Subcutaneous abdominal adipose tissue (tissue), 5 donors: ENCODE results near the gene CCDC39.
A peak's percentile ranks its signal among the peaks of the same experiment; 100 is the strongest.

Experiments used
- H3K27ac ChIP-seq: one replicate; pipeline ENCODE4 v1.7.0; 2013; ENCODE audit warnings: low read depth, mild to moderate bottlenecking, inconsistent platforms, low read length, moderate library complexity
- H3K27me3 ChIP-seq, 5 donors: one replicate each; pipeline ENCODE4 v1.7.0; 2013; ENCODE audit warnings: low read length in 5 of 5, inconsistent platforms in 1 of 5; ENCODE audit not compliant: control insufficient read depth in 5 of 5, insufficient read depth in 4 of 5
- H3K36me3 ChIP-seq, 5 donors: one replicate each; pipeline ENCODE4 v1.7.0; 2013; ENCODE audit warnings: low read length in 5 of 5; ENCODE audit not compliant: control insufficient read depth in 5 of 5, insufficient read depth in 5 of 5
- H3K4me1 ChIP-seq, 5 donors: one replicate each; pipeline ENCODE4 v1.7.0; 2013; ENCODE audit warnings: low read length in 5 of 5, mild to moderate bottlenecking in 3 of 5, moderate library complexity in 1 of 5; ENCODE audit not compliant: control insufficient read depth in 5 of 5, insufficient read depth in 5 of 5
- H3K4me3 ChIP-seq, 5 donors: one replicate each; pipeline ENCODE4 v1.7.0; 2013; ENCODE audit warnings: low read length in 5 of 5, low read depth in 1 of 5
- H3K9ac ChIP-seq, 5 donors: one replicate each; pipeline ENCODE4 v1.7.0; 2013; ENCODE audit warnings: low read length in 5 of 5, mild to moderate bottlenecking in 4 of 5, moderate library complexity in 3 of 5
- H3K9me3 ChIP-seq, 5 donors: one replicate each; pipeline ENCODE4 v1.7.0; 2013; ENCODE audit warnings: low read length in 5 of 5; ENCODE audit not compliant: control insufficient read depth in 5 of 5
- donor health status: healthy.
- donor health status: healthy.
- donor health status: healthy.
- donor health status: healthy.
- donor health status: healthy.

CCDC39 gene

GRCh38 chr3:180679178-180680096, at the start of gene CCDC39:
Gene CCDC39 (minus strand): TSS chr3:180679489. CDS start chr3:180679380, 109 bp downstream.
- H3K9ac ChIP-seq, result peak within 1 kb of the TSS in 3 of 5 donors; percentile 41 to 66 (median 53)
- H3K36me3 ChIP-seq, result no peaks in the 10 kb centered on the region
- H3K9me3 ChIP-seq, result no peaks in the 10 kb centered on the region
- peaks cover 0 to 6% (median 0%) of the 10 kb centered on the region in 5 donors for H3K27me3 ChIP-seq
- peaks cover 0 to 16% (median 15%) of the 10 kb centered on the region in 5 donors for H3K4me1 ChIP-seq
- no peak within 1 kb of the TSS for H3K27ac ChIP-seq
- peak within 1 kb of the TSS; percentile 76 to 87 (median 83) for H3K4me3 ChIP-seq

- no peak overlapping the region for H3K4me3 ChIP-seq
- H3K4me1 ChIP-seq, result no peaks in the 10 kb centered on the region
- H3K9ac ChIP-seq, result no peak overlapping the region
- no peak overlapping the region for H3K27ac ChIP-seq
- H3K27me3 ChIP-seq, result no peaks in the 10 kb centered on the region
- no peaks in the 10 kb centered on the region for H3K9me3 ChIP-seq
- no peaks in the 10 kb centered on the region for H3K36me3 ChIP-seq
Observed at GRCh38 chr3:180720012-180720411, 40.7 kb upstream of the CCDC39 start.

GRCh38 chr3:180707896-180708295, 28.6 kb upstream of the CCDC39 start:
- H3K9ac ChIP-seq, result no peak overlapping the region
- H3K4me1 ChIP-seq, result no peaks in the 10 kb centered on the region
- H3K36me3 ChIP-seq, result no peaks in the 10 kb centered on the region
- H3K27me3 ChIP-seq, result no peaks in the 10 kb centered on the region
- H3K4me3 ChIP-seq, result no peak overlapping the region
- peaks cover 0 to 5% (median 0%) of the 10 kb centered on the region in 5 donors for H3K9me3 ChIP-seq
- H3K27ac ChIP-seq, result no peak overlapping the region

GRCh38 chr3:180705619-180706018, 26.3 kb upstream of the CCDC39 start:
- H3K9me3 ChIP-seq, result peaks cover 0 to 5% (median 0%) of the 10 kb centered on the region in 5 donors
- no peak overlapping the region for H3K9ac ChIP-seq
- H3K27ac ChIP-seq, result no peak overlapping the region
- H3K36me3 ChIP-seq, result no peaks in the 10 kb centered on the region
- H3K27me3 ChIP-seq, result no peaks in the 10 kb centered on the region
- H3K4me3 ChIP-seq, result no peak overlapping the region
- H3K4me1 ChIP-seq, result peaks cover 0 to 7% (median under 1%) of the 10 kb centered on the region in 5 donors

- Histone ChIP-seq H3K4me1 (peaks cover 0 to 12% (median 6%) of the 10 kb centered on the region in 5 donors), H3K9me3 (peaks cover 0 to 5% (median 0%) of the 10 kb centered on the region in 5 donors), H3K27me3 (no peaks in the 10 kb centered on the region), H3K9ac (no peak overlapping the region), H3K4me3 (no peak overlapping the region), H3K36me3 (no peaks in the 10 kb centered on the region), H3K27ac (no peak overlapping the region)
Observed at GRCh38 chr3:180704532-180704931, 25.2 kb upstream of the CCDC39 start.

GRCh38 chr3:180700941-180701340, 21.7 kb upstream of the CCDC39 start:
- H3K4me1 ChIP-seq, result peaks cover 0 to 12% (median 6%) of the 10 kb centered on the region in 5 donors
- no peak overlapping the region for H3K4me3 ChIP-seq
- peaks cover 0 to 5% (median 0%) of the 10 kb centered on the region in 5 donors for H3K9me3 ChIP-seq
- no peaks in the 10 kb centered on the region for H3K27me3 ChIP-seq
- H3K9ac ChIP-seq, result no peak overlapping the region
- H3K27ac ChIP-seq, result no peak overlapping the region
- no peaks in the 10 kb centered on the region for H3K36me3 ChIP-seq

- Histone ChIP-seq H3K4me3 (no peak overlapping the region), H3K9me3 (peaks cover 0 to 5% (median 0%) of the 10 kb centered on the region in 5 donors), H3K9ac (no peak overlapping the region), H3K27ac (no peak overlapping the region), H3K4me1 (peaks cover 0 to 12% (median 6%) of the 10 kb centered on the region in 5 donors), H3K27me3 (no peaks in the 10 kb centered on the region), H3K36me3 (no peaks in the 10 kb centered on the region)
Observed at GRCh38 chr3:180698760-180699270, 19.5 kb upstream of the CCDC39 start.

- Histone ChIP-seq H3K36me3 (no peaks in the 10 kb centered on the region), H3K9me3 (no peaks in the 10 kb centered on the region), H3K4me3 (no peak overlapping the region)
Observed at GRCh38 chr3:180694321-180694720, 15.0 kb upstream of the CCDC39 start.

GRCh38 chr3:180693656-180694055, 14.4 kb upstream of the CCDC39 start:
- H3K27ac ChIP-seq, result no peak overlapping the region
- H3K9ac ChIP-seq, result no peak overlapping the region
- H3K27me3 ChIP-seq, result no peaks in the 10 kb centered on the region
- H3K36me3 ChIP-seq, result no peaks in the 10 kb centered on the region
- no peak overlapping the region for H3K4me3 ChIP-seq
- peaks cover 0 to 7% (median 0%) of the 10 kb centered on the region in 5 donors for H3K4me1 ChIP-seq
- no peaks in the 10 kb centered on the region for H3K9me3 ChIP-seq

More at GRCh38 chr3:180694321-180694720, 15.0 kb upstream of the CCDC39 start:
- Histone ChIP-seq H3K27me3 (no peaks in the 10 kb centered on the region), H3K4me1 (peaks cover 0 to 7% (median 0%) of the 10 kb centered on the region in 5 donors), H3K27ac (no peak overlapping the region), H3K9ac (no peak overlapping the region)

GRCh38 chr3:180690061-180690460, 10.8 kb upstream of the CCDC39 start:
- Histone ChIP-seq H3K9ac (no peak overlapping the region), H3K36me3 (no peaks in the 10 kb centered on the region), H3K9me3 (no peaks in the 10 kb centered on the region), H3K4me3 (no peak overlapping the region), H3K4me1 (peaks cover 0 to 7% (median 0%) of the 10 kb centered on the region in 5 donors), H3K27me3 (no peaks in the 10 kb centered on the region), H3K27ac (no peak overlapping the region)
